Naive thymus-derived CD4-positive, alpha-beta T cell (primary cell): ENCODE measurements around the gene C15orf40. TPM values are rescaled to one million over a fixed set of nuclear protein-coding genes. Genes with fewer than 3 reads are reported as not detected.

Experiments used
- polyA plus RNA-seq, 2 donors: library from polyadenylated mRNA; unstranded; fragments of 300-500 nt; fragmentation: Illumina TruSeq; gene quantifications; one replicate each; pipeline ENCODE4 v1.2.3, GENCODE V29; 2021
- total RNA-seq, 6 experiments: library from RNA in 5 of 6; stranded (reverse) in 5 of 6; gene quantifications; 1 replicate in 5 of 6; 2 replicates in 1 of 6; pipeline ENCODE4 v1.2.3 and lab custom pipeline; 2021 to 2026

Gene C15orf40
- total and polyA plus RNA-seq, 7 experiments from 2014 or later: 12.1 to 82.3 (median 40.5) TPM

Other genes starting within 250 kb of the C15orf40 start
- not detected for gene FSD2, start 205.6 kb downstream of the C15orf40 start, total RNA-seq
- not detected for gene FSD2, start 205.6 kb downstream of the C15orf40 start, polyA plus RNA-seq
- gene WHAMM, start 202.0 kb downstream of the C15orf40 start, total RNA-seq: 10 to 100 TPM; 14.1 to 72.2 (median 37.1) TPM
- gene WHAMM, start 202.0 kb downstream of the C15orf40 start, polyA plus RNA-seq: 1 to 10 TPM; 3.5 to 4.5 TPM
- 10 to 100 TPM in 1 of 5 experiments, 1 to 10 TPM in 4; 3.8 to 29.1 (median 6.6) TPM for gene HOMER2, start 58.9 kb downstream of the C15orf40 start, total RNA-seq
- gene HOMER2, start 58.9 kb downstream of the C15orf40 start, polyA plus RNA-seq: 1 to 10 TPM; 3.8 to 4.8 TPM
- 10 to 100 TPM; 14.2 to 27.7 (median 18.7) TPM for gene RAMAC, start 25.4 kb downstream of the C15orf40 start, total RNA-seq
- gene RAMAC, start 25.4 kb downstream of the C15orf40 start, polyA plus RNA-seq: 10 to 100 TPM; 28.0 to 33.4 TPM
- gene BTBD1, start 55.6 kb upstream of the C15orf40 start, total RNA-seq: 10 to 100 TPM; 35.0 to 57.6 (median 36.4) TPM
- gene BTBD1, start 55.6 kb upstream of the C15orf40 start, polyA plus RNA-seq: 10 to 100 TPM; 39.9 to 45.1 TPM
- gene TM6SF1, start 96.0 kb upstream of the C15orf40 start, total RNA-seq: 10 to 100 TPM in 1 of 5 experiments, 1 to 10 TPM in 2, under 1 TPM in 2; 0.41 to 10.1 (median 1.3) TPM
- under 1 TPM in 1 of 2 donors, not detected in 1; 0.33 TPM for gene TM6SF1, start 96.0 kb upstream of the C15orf40 start, polyA plus RNA-seq
- 10 to 100 TPM in 2 of 5 experiments, 1 to 10 TPM in 3; 2.1 to 50.1 (median 3.6) TPM for gene HDGFL3, start 196.2 kb upstream of the C15orf40 start, total RNA-seq
- 1 to 10 TPM; 3.4 to 9.4 TPM for gene HDGFL3, start 196.2 kb upstream of the C15orf40 start, polyA plus RNA-seq